Measurements from ENCODE around the gene JAG2. TPM values are rescaled to one million over a fixed set of nuclear protein-coding genes. Genes with fewer than 3 reads are reported as not detected.

Gene JAG2
- total and polyA plus RNA-seq, 7 donors, result 10.6 to 34.0 (median 25.9) TPM

DNA sequence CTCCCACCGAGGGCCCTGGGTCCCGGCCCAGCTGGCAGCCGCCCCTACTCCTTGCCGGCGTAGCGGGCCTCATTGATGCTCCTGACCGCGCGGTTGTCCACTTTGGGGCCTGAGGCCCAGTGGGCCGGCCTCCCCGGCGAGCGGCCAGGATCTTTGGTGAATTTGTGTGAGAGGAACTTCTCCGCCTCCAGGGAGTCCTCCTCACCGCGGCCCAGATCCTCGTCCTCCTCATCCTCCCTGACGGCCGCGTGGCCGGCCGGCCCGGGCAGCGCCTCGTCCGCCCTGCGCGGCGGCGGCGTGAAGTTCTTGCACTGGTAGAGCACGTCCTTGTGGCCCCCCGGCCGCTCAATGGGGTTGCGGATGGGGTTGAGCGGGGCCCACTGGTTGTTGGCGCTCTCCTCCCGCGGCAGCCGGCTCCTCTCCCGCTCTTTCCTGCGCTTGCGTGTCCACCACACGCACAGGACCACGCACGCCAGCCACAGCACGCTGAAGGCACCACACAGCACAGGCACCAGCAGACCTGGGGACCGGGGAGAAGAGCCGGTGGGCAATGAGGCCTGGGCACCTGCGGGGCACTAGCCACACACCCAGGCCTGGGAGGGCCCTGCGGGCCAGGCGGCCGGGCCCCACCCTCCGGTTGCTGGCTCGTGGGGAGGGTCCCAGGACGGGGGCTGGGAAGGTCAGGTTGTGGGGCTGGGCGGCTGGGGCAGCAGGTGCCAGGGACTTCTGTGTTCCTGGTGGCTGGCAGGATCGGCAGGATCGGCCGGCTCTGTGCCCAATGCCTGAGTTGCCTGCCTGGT is 25.7 kb downstream of the JAG2 start:
- ATAC-seq (no peak), DNase-seq (peak in 1 of 2 donors; percentile 42)
- Histone ChIP-seq H3K9me3 (peaks cover 11% of the 10 kb centered on the region), H3K4me3 (no peak overlapping the region), H3K36me3 (ENCODE audit: insufficient read depth in 1 of 2, low read depth in 1 of 2) (peaks cover 0 to 71% of the 10 kb centered on the region in 2 donors), H3K27ac (no peak overlapping the region), H3K4me1 (no peaks in the 10 kb centered on the region), H3K27me3 (ENCODE audit: insufficient read depth in 3 of 3, low read length in 2 of 3) (no peaks in the 10 kb centered on the region)
- intact Hi-C loops (cut with DNase I), result no loop called here
- 94 to 96% (median 94%) methylated on average over 40 to 60 of the region's 60 CpGs for WGBS, 3 donors
- TF ChIP-seq, protein P1, sequence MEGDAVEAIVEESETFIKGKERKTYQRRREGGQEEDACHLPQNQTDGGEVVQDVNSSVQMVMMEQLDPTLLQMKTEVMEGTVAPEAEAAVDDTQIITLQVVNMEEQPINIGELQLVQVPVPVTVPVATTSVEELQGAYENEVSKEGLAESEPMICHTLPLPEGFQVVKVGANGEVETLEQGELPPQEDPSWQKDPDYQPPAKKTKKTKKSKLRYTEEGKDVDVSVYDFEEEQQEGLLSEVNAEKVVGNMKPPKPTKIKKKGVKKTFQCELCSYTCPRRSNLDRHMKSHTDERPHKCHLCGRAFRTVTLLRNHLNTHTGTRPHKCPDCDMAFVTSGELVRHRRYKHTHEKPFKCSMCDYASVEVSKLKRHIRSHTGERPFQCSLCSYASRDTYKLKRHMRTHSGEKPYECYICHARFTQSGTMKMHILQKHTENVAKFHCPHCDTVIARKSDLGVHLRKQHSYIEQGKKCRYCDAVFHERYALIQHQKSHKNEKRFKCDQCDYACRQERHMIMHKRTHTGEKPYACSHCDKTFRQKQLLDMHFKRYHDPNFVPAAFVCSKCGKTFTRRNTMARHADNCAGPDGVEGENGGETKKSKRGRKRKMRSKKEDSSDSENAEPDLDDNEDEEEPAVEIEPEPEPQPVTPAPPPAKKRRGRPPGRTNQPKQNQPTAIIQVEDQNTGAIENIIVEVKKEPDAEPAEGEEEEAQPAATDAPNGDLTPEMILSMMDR (IDR thresholded peaks at IDR 0.05), result no peak

DNA sequence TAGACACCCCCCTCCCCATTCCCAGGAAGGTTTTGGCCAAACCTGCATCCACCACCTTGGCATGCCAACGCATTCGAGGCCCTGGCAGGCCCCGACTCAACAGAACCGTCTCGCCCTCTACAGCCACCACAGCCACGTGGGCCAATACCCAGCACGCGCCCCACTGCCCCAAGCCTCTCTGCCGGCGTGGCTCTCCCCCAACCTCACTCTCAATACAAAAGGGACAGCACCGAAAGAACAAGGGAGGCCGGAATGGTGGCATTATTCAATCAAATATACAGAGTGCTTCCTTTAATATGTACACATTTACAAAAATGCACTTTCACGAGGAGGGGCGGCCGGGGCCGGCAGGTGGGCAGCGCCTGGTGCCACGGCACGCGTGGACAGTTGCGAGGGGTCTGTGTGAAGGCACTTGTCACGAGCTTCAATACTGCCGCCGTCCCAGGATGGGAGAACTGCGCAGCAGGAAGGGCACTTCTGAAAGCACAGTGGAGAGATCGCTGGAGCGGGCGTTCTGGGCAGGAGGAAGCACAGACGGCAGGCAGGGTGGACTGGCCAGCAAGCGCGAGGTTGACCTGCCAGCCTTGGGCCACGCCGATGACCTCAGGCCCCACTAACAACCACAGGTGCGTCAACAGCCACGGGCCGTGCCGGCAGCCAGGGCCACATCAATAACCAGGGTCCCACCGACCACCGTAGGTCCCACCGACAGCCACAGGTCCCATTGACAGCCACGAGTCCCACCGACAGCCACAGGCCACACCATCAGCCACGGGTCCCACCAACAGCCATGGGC is 26.9 kb downstream of the JAG2 start:
- peaks cover 0 to 60% of the 10 kb centered on the region in 2 donors for H3K36me3 ChIP-seq (ENCODE audit: insufficient read depth in 1 of 2, low read depth in 1 of 2)
- peak in 1 of 2 donors; percentile 48 for DNase-seq
- 89 to 93% (median 92%) methylated on average over 43 of the region's 43 CpGs for WGBS, 3 donors

DNA sequence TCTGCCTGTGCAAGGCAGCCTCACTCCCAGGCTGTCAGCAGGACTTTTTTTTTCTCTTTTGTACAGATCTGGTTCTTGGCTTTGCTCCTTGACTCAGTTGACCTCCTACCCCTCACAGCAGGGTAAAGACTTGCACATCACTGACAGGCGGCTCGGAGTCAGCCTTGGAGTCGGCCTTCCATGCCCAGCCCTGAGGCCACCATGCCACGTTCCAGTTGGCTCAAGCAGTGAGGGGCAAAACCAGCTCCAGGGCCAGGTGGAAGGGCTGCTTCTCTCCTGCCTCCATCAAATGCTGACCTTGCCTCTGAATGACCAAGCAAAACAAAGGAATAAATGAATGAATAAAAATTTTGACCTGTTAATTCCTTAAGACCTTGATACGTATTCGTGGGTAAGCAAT is 27.6 kb downstream of the JAG2 start:
- Histone ChIP-seq H3K9me3 (peaks cover 11% of the 10 kb centered on the region), H3K36me3 (ENCODE audit: insufficient read depth in 1 of 2, low read depth in 1 of 2) (peaks cover 0 to 54% of the 10 kb centered on the region in 2 donors), H3K4me1 (no peaks in the 10 kb centered on the region), H3K27ac (no peak overlapping the region), H3K27me3 (ENCODE audit: insufficient read depth in 3 of 3, low read length in 2 of 3) (no peaks in the 10 kb centered on the region), H3K4me3 (no peak overlapping the region)
- DNase-seq (no peak), ATAC-seq (no peak)
- TF ChIP-seq, protein P1 (IDR thresholded peaks at IDR 0.05), result no peak
- intact Hi-C loops (cut with DNase I), result no loop called here
- WGBS, 3 donors, result 91 to 93% (median 92%) methylated on average over 6 of the region's 6 CpGs

More for the DNA sequence above, 26.9 kb downstream of the JAG2 start:
- ATAC-seq, result no peak
- H3K27ac ChIP-seq, result no peak overlapping the region
- H3K27me3 ChIP-seq (ENCODE audit: insufficient read depth in 3 of 3, low read length in 2 of 3), result no peaks in the 10 kb centered on the region
- peaks cover 11% of the 10 kb centered on the region for H3K9me3 ChIP-seq
- TF ChIP-seq, protein P1 (IDR thresholded peaks at IDR 0.05), result no peak
- H3K4me1 ChIP-seq, result no peaks in the 10 kb centered on the region
- H3K4me3 ChIP-seq, result no peak overlapping the region
- intact Hi-C loops (cut with DNase I), result no loop called here

DNA sequence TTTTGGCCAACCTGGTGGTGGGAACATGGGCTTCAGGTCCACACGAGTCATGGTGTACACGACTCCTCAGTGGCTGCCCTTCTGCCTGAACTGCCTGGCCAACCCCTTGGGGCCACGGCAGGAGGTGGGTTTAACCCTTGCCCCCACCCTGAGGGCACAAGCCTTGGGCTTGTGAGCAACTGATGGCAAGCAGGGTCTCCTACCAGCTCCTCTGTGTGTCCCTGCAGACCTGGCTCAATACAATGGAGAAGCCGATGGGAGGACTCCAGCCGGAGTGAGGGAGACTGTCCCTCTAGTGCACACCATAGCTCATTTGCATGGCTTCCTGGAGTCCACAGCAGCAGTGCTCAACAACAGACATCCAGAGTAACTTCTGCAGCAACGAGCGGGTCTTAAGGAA is 28.0 kb downstream of the JAG2 start:
- intact Hi-C loops (cut with DNase I), result no loop called here
- no peaks in the 10 kb centered on the region for H3K4me1 ChIP-seq
- 89 to 93% (median 91%) methylated on average over 7 of the region's 7 CpGs for WGBS, 3 donors
- ATAC-seq (no peak), DNase-seq (no peak)
- peaks cover 0 to 49% of the 10 kb centered on the region in 2 donors for H3K36me3 ChIP-seq (ENCODE audit: insufficient read depth in 1 of 2, low read depth in 1 of 2)
- H3K4me3 ChIP-seq, result no peak overlapping the region
- TF ChIP-seq, protein P1 (IDR thresholded peaks at IDR 0.05), result no peak
- H3K27ac ChIP-seq, result no peak overlapping the region
- no peaks in the 10 kb centered on the region for H3K27me3 ChIP-seq (ENCODE audit: insufficient read depth in 3 of 3, low read length in 2 of 3)
- peaks cover 11% of the 10 kb centered on the region for H3K9me3 ChIP-seq
